HEK293T (cell line): ENCODE measurements around the gene AP1AR.

ENCODE experiments used
- CTCF ChIA-PET: fragments of 350-600 bp; formaldehyde crosslinking; extraction: SDS; loops from one replicate; lab custom pipeline; 2021; ENCODE audit warnings: antibody characterized with exemption, inconsistent platforms; lab: Yijun Ruan, JAX
- POLR2A ChIA-PET: fragments of 350-600 bp; formaldehyde crosslinking; extraction: SDS; loops from one replicate; lab custom pipeline; 2020; ENCODE audit warnings: antibody characterized with exemption, inconsistent platforms; lab: Yijun Ruan, JAX
- DNase-seq: peaks from one replicate; pipeline ENCODE4 v3.0.0; 2012; ENCODE audit warnings: mixed read lengths; ENCODE audit errors: extremely low spot score
- ARNT ChIP-seq: fragments of 450-650 bp; IDR thresholded peaks from 2 replicates; pipeline ENCODE4 v1.6.1; 2017; ENCODE audit warnings: mild to moderate bottlenecking
- BHLHE40 ChIP-seq: fragments of 450-650 bp; IDR thresholded peaks from 2 replicates; pipeline ENCODE4 v1.6.1; 2016; ENCODE audit warnings: mild to moderate bottlenecking, moderate library complexity, borderline replicate concordance
- CTBP1 ChIP-seq: fragments of 450-650 bp; IDR thresholded peaks from 2 replicates; pipeline ENCODE4 v1.6.1; 2016; ENCODE audit warnings: borderline replicate concordance
- ELF4 ChIP-seq: fragments of 450-650 bp; IDR thresholded peaks from 2 replicates; pipeline ENCODE4 v1.6.1; 2017; ENCODE audit warnings: antibody characterized with exemption
- FOXA1 ChIP-seq: fragments of 450-650 bp; IDR thresholded peaks from 2 replicates; pipeline ENCODE4 v1.6.1; 2016; ENCODE audit warnings: mild to moderate bottlenecking
- FOXK2 ChIP-seq: fragments of 450-650 bp; IDR thresholded peaks from 2 replicates; pipeline ENCODE4 v1.6.1; 2016; ENCODE audit warnings: mild to moderate bottlenecking
- FOXM1 ChIP-seq: fragments of 450-650 bp; IDR thresholded peaks from 2 replicates; pipeline ENCODE4 v1.6.1; 2017; ENCODE audit warnings: mild to moderate bottlenecking, borderline replicate concordance
- HDGF ChIP-seq: fragments of 450-650 bp; IDR thresholded peaks from 2 replicates; pipeline ENCODE4 v1.6.1; 2017; ENCODE audit warnings: antibody characterized with exemption, borderline replicate concordance
- L3MBTL2 ChIP-seq: fragments of 450-650 bp; conservative IDR thresholded peaks from 2 replicates; pipeline ENCODE4 v1.6.1; 2016; ENCODE audit warnings: mild to moderate bottlenecking
- LEF1 ChIP-seq: fragments of 450-650 bp; IDR thresholded peaks from 2 replicates; pipeline ENCODE4 v1.6.1; 2017; ENCODE audit warnings: mild to moderate bottlenecking, borderline replicate concordance
- NFRKB ChIP-seq: fragments of 450-650 bp; IDR thresholded peaks from 2 replicates; pipeline ENCODE4 v1.6.1; 2016; ENCODE audit warnings: mild to moderate bottlenecking, moderate library complexity
- PKNOX1 ChIP-seq: fragments of 450-650 bp; IDR thresholded peaks from 2 replicates; pipeline ENCODE4 v1.6.1; 2016
- SP1 ChIP-seq: fragments of 450-650 bp; IDR thresholded peaks from 2 replicates; pipeline ENCODE4 v1.6.1; 2017
- SUZ12 ChIP-seq: fragments of 450-650 bp; IDR thresholded peaks from 2 replicates; pipeline ENCODE4 v1.6.1; 2016; ENCODE audit warnings: mild to moderate bottlenecking
- TARDBP ChIP-seq: fragments of 450-650 bp; IDR thresholded peaks from 2 replicates; pipeline ENCODE4 v1.6.1; 2016
- ZNF384 ChIP-seq: fragments of 450-650 bp; IDR thresholded peaks from 2 replicates; pipeline ENCODE4 v1.6.1; 2016

The AP1AR gene

GRCh38 chr4:112231779-112232713 is at the start of gene AP1AR:
AP1AR (plus strand) TSS chr4:112231787; CDS start chr4:112232092, 305 bp downstream.
- ChIA-PET CTCF (interaction anchor here (0.9 to 2.5 kb wide), 3 partner anchors 16 to 132 kb away, joined by 4 to 9 read pairs (median 5); no protein-coding TSS in a partner anchor), POLR2A (interaction anchor here (0.6 to 1.6 kb wide), 10 partner anchors 15 to 284 kb away, joined by 3 to 4 read pairs (median 4); partner anchors contain the start of genes ALPK1, NEUROG2 and TIFA)
- DNase-seq: peak; percentile 80
- TF ChIP-seq ELF4: peak; percentile 44; the same call in 1 of the 2 replicates
- TF ChIP-seq PKNOX1: peak; percentile 76
- no peak for TF ChIP-seq BHLHE40
- TF ChIP-seq FOXM1: no peak
- peak; percentile 72 for TF ChIP-seq L3MBTL2

GRCh38 chr4:112182604-112183003 is 49.0 kb upstream of the AP1AR start:
- POLR2A ChIA-PET: no interaction called here
- TF ChIP-seq ELF4: no peak
- no peak for TF ChIP-seq BHLHE40
- TF ChIP-seq TARDBP: no peak
- TF ChIP-seq LEF1: no peak
- TF ChIP-seq PKNOX1: no peak
- TF ChIP-seq FOXA1: no peak
- no peak for DNase-seq
- CTCF ChIA-PET: no interaction called here

- CTCF ChIA-PET: interaction anchor here (0.6 kb wide), 1 partner anchor 72 kb away, joined by 3 read pairs; no protein-coding TSS in a partner anchor
- TF ChIP-seq HDGF: no peak
- TF ChIP-seq TARDBP: no peak
- TF ChIP-seq ZNF384: no peak
- TF ChIP-seq FOXM1: no peak
- no peak for TF ChIP-seq SP1
- no peak for TF ChIP-seq FOXA1
- TF ChIP-seq ARNT: no peak
- TF ChIP-seq NFRKB: no peak
- no peak for TF ChIP-seq ELF4
- no peak for TF ChIP-seq BHLHE40
- no peak for TF ChIP-seq FOXK2
- no peak for TF ChIP-seq PKNOX1
- no peak for TF ChIP-seq L3MBTL2
- no peak for TF ChIP-seq LEF1
- DNase-seq: no peak
- POLR2A ChIA-PET: no interaction called here
Observed at GRCh38 chr4:112183252-112183651, 48.3 kb upstream of the AP1AR start.

- TF ChIP-seq HDGF (no peak), ELF4 (no peak), TARDBP (no peak), FOXK2 (no peak)
- ChIA-PET CTCF (no interaction called here), POLR2A (no interaction called here)
- no peak for DNase-seq
Observed at GRCh38 chr4:112184438-112184837, 47.1 kb upstream of the AP1AR start.

- TF ChIP-seq SUZ12: no peak
- TF ChIP-seq ZNF384: no peak
- no peak for TF ChIP-seq NFRKB
- no peak for TF ChIP-seq CTBP1
- TF ChIP-seq FOXM1: no peak
- TF ChIP-seq ARNT: no peak
- no peak for TF ChIP-seq L3MBTL2
- no peak for TF ChIP-seq SP1
- no peak for TF ChIP-seq FOXA1
- no peak for TF ChIP-seq LEF1
- no peak for TF ChIP-seq FOXK2
- CTCF ChIA-PET: no interaction called here
Observed at GRCh38 chr4:112185334-112185733, 46.3 kb upstream of the AP1AR start.

GRCh38 chr4:112185740-112186670 is 45.6 kb upstream of the AP1AR start:
- no peak for DNase-seq
- CTCF ChIA-PET: interaction anchor here (0.7 kb wide), 1 partner anchor 83 kb away, joined by 3 read pairs; no protein-coding TSS in a partner anchor
- TF ChIP-seq BHLHE40 (no peak), FOXK2 (no peak)
- POLR2A ChIA-PET: no interaction called here

More at GRCh38 chr4:112185334-112185733, 46.3 kb upstream of the AP1AR start:
- DNase-seq: no peak
- POLR2A ChIA-PET: no interaction called here
